Body of pancreas (tissue), 4 donors: ENCODE data around the gene GMEB2.

Experiments
- CTCF ChIP-seq, 7 experiments: fragments of 450-650 bp in 4 of 7; fragments of 200-600 bp in 3 of 7; sonication (generic) in 3 of 7; IDR thresholded peaks; one replicate each; pipeline ENCODE4 v1.5.1; 2016 to 2019; ENCODE audit warnings: antibody characterized with exemption in 7 of 7
- POLR2A ChIP-seq, 3 donors: fragments of 450-650 bp; IDR thresholded peaks; one replicate each; pipeline ENCODE4 v1.6.1; 2016; ENCODE audit warnings: antibody characterized with exemption in 3 of 3, mild to moderate bottlenecking in 2 of 3

GRCh38 chr20:63653974-63654668, 27.2 kb upstream of the GMEB2 start:
- TF ChIP-seq CTCF (IDR thresholded peaks at IDR 0.05) (no peak), POLR2A (IDR thresholded peaks at IDR 0.05) (no peak)
